Central memory CD8-positive, alpha-beta T cell (primary cell): ENCODE measurements around the gene TTC23L.
A peak's percentile ranks its signal among the peaks of the same experiment; 100 is the strongest.

ENCODE experiments used
- ATAC-seq: fragments of 150-1000 bp; cut with Tn5 transposase; replicated peaks from 2 replicates; pipeline ENCODE4 v1.10.0; 2022; ENCODE audit warnings: mild to moderate bottlenecking, moderate FRiP score, moderate number of reproducible peaks; ENCODE audit not compliant: poor library complexity, severe bottlenecking; ENCODE audit errors: extremely low read depth
- DNase-seq, 2 donors: peaks; one replicate each; pipeline ENCODE4 v3.0.0; 2021; ENCODE audit warnings: low spot score in 2 of 2
- H3K27ac Mint-ChIP-seq: one replicate; pipeline ENCODE4 v1.8.0; 2022; ENCODE audit warnings: low read depth, mild to moderate bottlenecking, moderate library complexity, mixed read lengths
- H3K27me3 Mint-ChIP-seq: one replicate; pipeline ENCODE4 v1.8.0; 2022; ENCODE audit warnings: mixed read lengths
- H3K36me3 Mint-ChIP-seq: one replicate; pipeline ENCODE4 v1.8.0; 2022; ENCODE audit warnings: mild to moderate bottlenecking, moderate library complexity, mixed read lengths; ENCODE audit not compliant: insufficient read depth
- H3K4me1 Mint-ChIP-seq: one replicate; pipeline ENCODE4 v1.8.0; 2022; ENCODE audit warnings: mixed read lengths
- H3K4me3 Mint-ChIP-seq: one replicate; pipeline ENCODE4 v1.8.0; 2022; ENCODE audit warnings: mild to moderate bottlenecking, moderate library complexity, mixed read lengths
- H3K9me3 Mint-ChIP-seq: one replicate; pipeline ENCODE4 v1.8.0; 2022; ENCODE audit warnings: mixed read lengths

TTC23L gene

GRCh38 chr5:34892414-34892813, 53.5 kb downstream of the TTC23L start:
- ATAC-seq: no peak
- Mint-ChIP-seq H3K4me3 (no peak overlapping the region), H3K36me3 (no peaks in the 10 kb centered on the region), H3K9me3 (no peaks in the 10 kb centered on the region), H3K27ac (no peak overlapping the region), H3K27me3 (peaks cover 2% of the 10 kb centered on the region), H3K4me1 (no peaks in the 10 kb centered on the region)
- no peak for DNase-seq

- no peaks in the 10 kb centered on the region for H3K9me3 Mint-ChIP-seq
- H3K4me1 Mint-ChIP-seq: no peaks in the 10 kb centered on the region
- H3K36me3 Mint-ChIP-seq: no peaks in the 10 kb centered on the region
- no peak overlapping the region for H3K4me3 Mint-ChIP-seq
- DNase-seq (no peak), ATAC-seq (no peak)
- H3K27ac Mint-ChIP-seq: no peak overlapping the region
- H3K27me3 Mint-ChIP-seq: no peaks in the 10 kb centered on the region
Observed at GRCh38 chr5:34894716-34895115, 55.8 kb downstream of the TTC23L start.

GRCh38 chr5:34895641-34896419, 56.9 kb downstream of the TTC23L start:
- H3K4me3 Mint-ChIP-seq: no peak overlapping the region
- DNase-seq (no peak), ATAC-seq (no peak)
- H3K36me3 Mint-ChIP-seq: no peaks in the 10 kb centered on the region
- H3K4me1 Mint-ChIP-seq: no peaks in the 10 kb centered on the region
- no peaks in the 10 kb centered on the region for H3K27me3 Mint-ChIP-seq
- no peak overlapping the region for H3K27ac Mint-ChIP-seq
- no peaks in the 10 kb centered on the region for H3K9me3 Mint-ChIP-seq

- no peak for DNase-seq
- H3K27me3 Mint-ChIP-seq: no peaks in the 10 kb centered on the region
- H3K27ac Mint-ChIP-seq: no peak overlapping the region
- no peaks in the 10 kb centered on the region for H3K9me3 Mint-ChIP-seq
- H3K4me1 Mint-ChIP-seq: no peaks in the 10 kb centered on the region
- no peaks in the 10 kb centered on the region for H3K36me3 Mint-ChIP-seq
- H3K4me3 Mint-ChIP-seq: no peak overlapping the region
- ATAC-seq: no peak
Observed at GRCh38 chr5:34897646-34898045, 58.7 kb downstream of the TTC23L start.

- H3K27ac Mint-ChIP-seq: no peak overlapping the region
- no peaks in the 10 kb centered on the region for H3K27me3 Mint-ChIP-seq
- H3K4me3 Mint-ChIP-seq: no peak overlapping the region
- no peaks in the 10 kb centered on the region for H3K9me3 Mint-ChIP-seq
- H3K4me1 Mint-ChIP-seq: no peaks in the 10 kb centered on the region
- ATAC-seq (no peak), DNase-seq (peak; percentile 17 to 19)
- H3K36me3 Mint-ChIP-seq: no peaks in the 10 kb centered on the region
Observed at GRCh38 chr5:34898258-34898895, 59.4 kb downstream of the TTC23L start.

- no peaks in the 10 kb centered on the region for H3K36me3 Mint-ChIP-seq
- no peaks in the 10 kb centered on the region for H3K27me3 Mint-ChIP-seq
- ATAC-seq (no peak), DNase-seq (no peak)
- no peak overlapping the region for H3K4me3 Mint-ChIP-seq
- H3K4me1 Mint-ChIP-seq: no peaks in the 10 kb centered on the region
- no peaks in the 10 kb centered on the region for H3K9me3 Mint-ChIP-seq
- no peak overlapping the region for H3K27ac Mint-ChIP-seq
Observed at GRCh38 chr5:34899066-34899465, 60.1 kb downstream of the TTC23L start.

GRCh38 chr5:34900652-34901051, 61.7 kb downstream of the TTC23L start:
- Mint-ChIP-seq H3K4me1 (no peaks in the 10 kb centered on the region), H3K9me3 (no peaks in the 10 kb centered on the region), H3K4me3 (no peak overlapping the region), H3K27ac (no peak overlapping the region), H3K36me3 (no peaks in the 10 kb centered on the region), H3K27me3 (no peaks in the 10 kb centered on the region)
- ATAC-seq: no peak
- no peak for DNase-seq

GRCh38 chr5:34903260-34903659, 64.3 kb downstream of the TTC23L start:
- DNase-seq (no peak), ATAC-seq (no peak)
- Mint-ChIP-seq H3K27me3 (no peaks in the 10 kb centered on the region), H3K4me3 (no peak overlapping the region), H3K36me3 (peaks cover 1% of the 10 kb centered on the region), H3K27ac (no peak overlapping the region), H3K4me1 (no peaks in the 10 kb centered on the region), H3K9me3 (no peaks in the 10 kb centered on the region)

GRCh38 chr5:34905564-34905963, 66.6 kb downstream of the TTC23L start:
- Mint-ChIP-seq H3K9me3 (no peaks in the 10 kb centered on the region), H3K36me3 (peaks cover 10% of the 10 kb centered on the region), H3K4me1 (no peaks in the 10 kb centered on the region), H3K27ac (no peak overlapping the region), H3K4me3 (no peak overlapping the region), H3K27me3 (no peaks in the 10 kb centered on the region)
- DNase-seq (no peak), ATAC-seq (no peak)

GRCh38 chr5:34913072-34913471, 74.1 kb downstream of the TTC23L start:
- Mint-ChIP-seq H3K4me3 (no peak overlapping the region), H3K27me3 (no peaks in the 10 kb centered on the region), H3K4me1 (peaks cover 39% of the 10 kb centered on the region), H3K9me3 (no peaks in the 10 kb centered on the region), H3K27ac (no peak overlapping the region), H3K36me3 (peaks cover 23% of the 10 kb centered on the region)
- ATAC-seq (no peak), DNase-seq (no peak)

- Mint-ChIP-seq H3K36me3 (peaks cover 20% of the 10 kb centered on the region), H3K4me1 (peaks cover 39% of the 10 kb centered on the region), H3K4me3 (no peak overlapping the region), H3K27me3 (no peaks in the 10 kb centered on the region), H3K27ac (no peak overlapping the region), H3K9me3 (no peaks in the 10 kb centered on the region)
- no peak for ATAC-seq
- no peak for DNase-seq
Observed at GRCh38 chr5:34914671-34915138, 75.7 kb downstream of the TTC23L start.

- ATAC-seq: peak; percentile 98
- H3K9me3 Mint-ChIP-seq: no peaks in the 10 kb centered on the region
Observed at GRCh38 chr5:34915139-34915855, 76.3 kb downstream of the TTC23L start, which contains the start of the genes BRIX1 and RAD1. Gene BRIX1, plus strand, starts transcription at chr5:34915711. Its CDS starts 28 bp downstream, at chr5:34915739. Gene RAD1, minus strand, starts transcription at chr5:34915504. Its CDS starts 612 bp downstream, at chr5:34914892.

More at GRCh38 chr5:34915139-34915855, 76.3 kb downstream of the TTC23L start, which contains the start of the genes BRIX1 and RAD1:
- Mint-ChIP-seq H3K4me3 (no peak within 1 kb of the TSS), H3K27ac (no peak within 1 kb of the TSS), H3K27me3 (no peaks in the 10 kb centered on the region), H3K36me3 (peaks cover 20% of the 10 kb centered on the region), H3K4me1 (peaks cover 39% of the 10 kb centered on the region)
- peak; percentile 88 for DNase-seq
